Upper lobe of left lung (tissue), 4 donors: ENCODE measurements around the gene GAPDHS.
A peak's percentile ranks its signal among the peaks of the same experiment; 100 is the strongest.

Experiments
- EP300 ChIP-seq, 4 donors: sonication (generic); formaldehyde crosslinking; IDR thresholded peaks; one replicate each; pipeline ENCODE4 v1.5.1; 2017; ENCODE audit warnings: antibody characterized with exemption in 4 of 4, control low read depth in 2 of 4
- POLR2A ChIP-seq, 4 donors: fragments of 450-650 bp; IDR thresholded peaks; one replicate each; pipeline ENCODE4 v1.5.1; 2016 to 2017; ENCODE audit warnings: antibody characterized with exemption in 4 of 4, mild to moderate bottlenecking in 2 of 4
- POLR2AphosphoS5 ChIP-seq, 2 donors: sonication (generic); formaldehyde crosslinking; IDR thresholded peaks; one replicate each; pipeline ENCODE4 v1.5.1; 2017; ENCODE audit warnings: antibody characterized with exemption in 2 of 2
- TF ChIP-seq, protein P1 (sequence below), 6 experiments: fragments of 450-650 bp in 4 of 6; fragments of 200-600 bp in 2 of 6; sonication (generic) in 2 of 6; IDR thresholded peaks; one replicate each; pipeline ENCODE4 v1.5.1; 2016 to 2019; ENCODE audit warnings: antibody characterized with exemption in 6 of 6

DNA sequence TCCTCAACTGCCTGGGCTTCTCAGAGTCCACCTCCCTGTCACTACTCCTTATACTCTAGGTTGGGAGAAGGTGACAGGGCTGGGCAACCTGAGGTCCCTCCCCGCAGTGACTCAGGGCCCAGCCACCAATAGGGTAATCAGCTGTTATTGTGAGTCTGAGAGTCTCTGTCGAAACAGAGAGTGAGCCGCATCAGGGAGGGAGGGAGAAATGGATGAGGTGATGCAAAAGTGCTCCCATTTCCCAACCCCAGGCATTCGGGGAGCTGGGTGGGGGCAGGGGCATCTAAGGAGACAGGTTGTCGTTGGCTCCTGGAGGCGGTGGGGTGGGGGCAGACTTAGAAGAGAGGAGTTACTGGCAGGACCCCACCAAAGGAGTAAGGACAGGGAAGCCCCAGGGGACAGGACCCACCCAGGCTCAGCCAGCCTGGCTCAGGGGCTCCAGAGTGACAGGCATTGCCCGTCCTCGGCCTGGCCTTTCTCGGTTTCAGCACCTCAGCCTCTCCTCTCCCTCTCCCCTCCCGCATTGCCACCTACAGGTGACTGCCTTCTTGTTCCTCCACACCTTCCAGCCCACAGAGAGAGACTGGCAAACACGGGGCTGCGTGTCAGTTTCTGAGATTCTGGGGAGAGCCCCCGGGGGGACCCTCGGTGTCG is 19.5 kb upstream of the GAPDHS start, which contains the start of gene DMKN:
- TF ChIP-seq, protein P1, sequence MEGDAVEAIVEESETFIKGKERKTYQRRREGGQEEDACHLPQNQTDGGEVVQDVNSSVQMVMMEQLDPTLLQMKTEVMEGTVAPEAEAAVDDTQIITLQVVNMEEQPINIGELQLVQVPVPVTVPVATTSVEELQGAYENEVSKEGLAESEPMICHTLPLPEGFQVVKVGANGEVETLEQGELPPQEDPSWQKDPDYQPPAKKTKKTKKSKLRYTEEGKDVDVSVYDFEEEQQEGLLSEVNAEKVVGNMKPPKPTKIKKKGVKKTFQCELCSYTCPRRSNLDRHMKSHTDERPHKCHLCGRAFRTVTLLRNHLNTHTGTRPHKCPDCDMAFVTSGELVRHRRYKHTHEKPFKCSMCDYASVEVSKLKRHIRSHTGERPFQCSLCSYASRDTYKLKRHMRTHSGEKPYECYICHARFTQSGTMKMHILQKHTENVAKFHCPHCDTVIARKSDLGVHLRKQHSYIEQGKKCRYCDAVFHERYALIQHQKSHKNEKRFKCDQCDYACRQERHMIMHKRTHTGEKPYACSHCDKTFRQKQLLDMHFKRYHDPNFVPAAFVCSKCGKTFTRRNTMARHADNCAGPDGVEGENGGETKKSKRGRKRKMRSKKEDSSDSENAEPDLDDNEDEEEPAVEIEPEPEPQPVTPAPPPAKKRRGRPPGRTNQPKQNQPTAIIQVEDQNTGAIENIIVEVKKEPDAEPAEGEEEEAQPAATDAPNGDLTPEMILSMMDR (IDR thresholded peaks at IDR 0.05): peak in 1 of 6 experiments; percentile 11
- no peak for TF ChIP-seq POLR2A (IDR thresholded peaks at IDR 0.05)
- TF ChIP-seq EP300 (IDR thresholded peaks at IDR 0.05): no peak
- no peak for TF ChIP-seq POLR2AphosphoS5 (IDR thresholded peaks at IDR 0.05)
